Calu3 (cell line): ENCODE results near the gene EVA1C. TPM values are rescaled to one million over a fixed set of nuclear protein-coding genes. Genes with fewer than 3 reads are reported as not detected.
"Not testable (repeated sequence)": the region's sequence is repeated elsewhere in the genome, so short reads cannot be mapped to it uniquely, and the experiment has no call there.

Experiments used
- BruUV-seq: library from RNA; stranded (reverse); fragments of 400-500 nt; replicated peaks from 2 replicates; lab custom pipeline; 2021; lab: Mats Ljungman, UMichigan
- CTCF ChIA-PET: fragments of 300-600 bp; sonication (Branson Sonifier 250); formaldehyde crosslinking; loops from one replicate; lab custom pipeline; 2022; ENCODE audit warnings: antibody characterized with exemption; lab: Charles Lee
- DNase-seq: peaks from one replicate; pipeline ENCODE4 v3.0.0; 2022
- H3K27ac Mint-ChIP-seq: one replicate; pipeline ENCODE4 v1.8.0; 2022; ENCODE audit warnings: mixed read lengths; ENCODE audit not compliant: unreplicated experiment
- H3K27me3 Mint-ChIP-seq: one replicate; pipeline ENCODE4 v1.8.0; 2022; ENCODE audit warnings: mixed read lengths; ENCODE audit not compliant: unreplicated experiment
- H3K36me3 Mint-ChIP-seq: one replicate; pipeline ENCODE4 v1.8.0; 2022; ENCODE audit warnings: mild to moderate bottlenecking, moderate library complexity, mixed read lengths; ENCODE audit not compliant: insufficient read depth, unreplicated experiment
- H3K4me1 Mint-ChIP-seq: one replicate; pipeline ENCODE4 v1.8.0; 2022; ENCODE audit warnings: mild to moderate bottlenecking, low read depth, mixed read lengths; ENCODE audit not compliant: unreplicated experiment
- H3K4me3 Mint-ChIP-seq: one replicate; pipeline ENCODE4 v1.8.0; 2022; ENCODE audit warnings: mild to moderate bottlenecking, low read depth, moderate library complexity, mixed read lengths; ENCODE audit not compliant: unreplicated experiment
- H3K9me3 Mint-ChIP-seq: one replicate; pipeline ENCODE4 v1.8.0; 2022; ENCODE audit warnings: low read depth, mixed read lengths; ENCODE audit not compliant: unreplicated experiment
- intact Hi-C: fragments of 100-400 bp; cut with micrococcal nuclease; formaldehyde crosslinking; loops from one replicate; pipeline ENCODE4 v1.10.0; 2022; ENCODE audit not compliant: unreplicated experiment
- total RNA-seq: library from RNA; stranded (reverse); gene quantifications from 2 replicates; pipeline ENCODE4 v1.2.3, GENCODE V29; 2022
- TF ChIP-seq, protein P1 (sequence below): fragments of 200-600 bp; IDR thresholded peaks from one replicate; pipeline ENCODE4 v1.8.0; 2022; ENCODE audit warnings: antibody characterized with exemption; ENCODE audit not compliant: unreplicated experiment

EVA1C gene
- total RNA-seq, 1 experiment from 2014 or later: 1.4 TPM

GRCh38 chr21:32506411-32506965 lies 94.0 kb downstream of the EVA1C start:
- H3K36me3 Mint-ChIP-seq, CTCF ChIA-PET, H3K27ac Mint-ChIP-seq, BruUV-seq, H3K27me3 Mint-ChIP-seq, DNase-seq, H3K4me1 Mint-ChIP-seq, H3K9me3 Mint-ChIP-seq, H3K4me3 Mint-ChIP-seq, intact Hi-C loops: not testable (repeated sequence)

GRCh38 chr21:32507342-32507919 lies 94.9 kb downstream of the EVA1C start:
- intact Hi-C loops: no loop called here

DNA sequence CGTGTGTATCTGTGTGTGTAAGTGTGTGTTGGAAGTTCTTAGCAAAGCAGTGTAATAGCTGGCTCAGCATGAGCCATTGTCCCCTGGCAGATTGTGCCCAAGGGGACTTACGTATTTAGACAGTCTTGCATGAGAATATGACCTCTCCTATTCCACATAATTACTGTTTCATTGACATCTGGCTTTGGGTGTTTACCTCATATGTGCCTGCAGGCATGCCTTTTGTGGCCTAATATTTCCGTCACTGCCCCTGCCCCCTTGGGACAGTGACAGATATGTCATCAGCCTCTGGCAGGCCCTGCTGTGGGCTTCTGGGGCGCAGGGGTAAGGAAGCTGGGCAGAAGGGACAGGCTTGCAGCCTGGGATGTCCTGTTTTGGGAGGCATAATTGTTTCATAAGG lies 95.5 kb downstream of the EVA1C start:
- H3K4me1 Mint-ChIP-seq, H3K27me3 Mint-ChIP-seq, intact Hi-C loops, H3K9me3 Mint-ChIP-seq, H3K36me3 Mint-ChIP-seq, DNase-seq, H3K4me3 Mint-ChIP-seq, H3K27ac Mint-ChIP-seq, BruUV-seq, CTCF ChIA-PET: not testable (repeated sequence)

More at GRCh38 chr21:32507342-32507919, 94.9 kb downstream of the EVA1C start:
- Mint-ChIP-seq H3K27me3 (no peaks in the 10 kb centered on the region), H3K27ac (no peak overlapping the region), H3K4me1 (no peaks in the 10 kb centered on the region), H3K4me3 (no peak overlapping the region), H3K9me3 (peaks cover 4% of the 10 kb centered on the region), H3K36me3 (no peaks in the 10 kb centered on the region)
- TF ChIP-seq, protein P1, sequence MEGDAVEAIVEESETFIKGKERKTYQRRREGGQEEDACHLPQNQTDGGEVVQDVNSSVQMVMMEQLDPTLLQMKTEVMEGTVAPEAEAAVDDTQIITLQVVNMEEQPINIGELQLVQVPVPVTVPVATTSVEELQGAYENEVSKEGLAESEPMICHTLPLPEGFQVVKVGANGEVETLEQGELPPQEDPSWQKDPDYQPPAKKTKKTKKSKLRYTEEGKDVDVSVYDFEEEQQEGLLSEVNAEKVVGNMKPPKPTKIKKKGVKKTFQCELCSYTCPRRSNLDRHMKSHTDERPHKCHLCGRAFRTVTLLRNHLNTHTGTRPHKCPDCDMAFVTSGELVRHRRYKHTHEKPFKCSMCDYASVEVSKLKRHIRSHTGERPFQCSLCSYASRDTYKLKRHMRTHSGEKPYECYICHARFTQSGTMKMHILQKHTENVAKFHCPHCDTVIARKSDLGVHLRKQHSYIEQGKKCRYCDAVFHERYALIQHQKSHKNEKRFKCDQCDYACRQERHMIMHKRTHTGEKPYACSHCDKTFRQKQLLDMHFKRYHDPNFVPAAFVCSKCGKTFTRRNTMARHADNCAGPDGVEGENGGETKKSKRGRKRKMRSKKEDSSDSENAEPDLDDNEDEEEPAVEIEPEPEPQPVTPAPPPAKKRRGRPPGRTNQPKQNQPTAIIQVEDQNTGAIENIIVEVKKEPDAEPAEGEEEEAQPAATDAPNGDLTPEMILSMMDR: no peak
- CTCF ChIA-PET: no interaction called here
- no peak for DNase-seq
- no TSS peak for BruUV-seq

GRCh38 chr21:32508558-32508957 lies 96.1 kb downstream of the EVA1C start:
- CTCF ChIA-PET: no interaction called here
- no peaks in the 10 kb centered on the region for H3K36me3 Mint-ChIP-seq
- intact Hi-C loops: no loop called here
- H3K27ac Mint-ChIP-seq: no peak overlapping the region
- no peaks in the 10 kb centered on the region for H3K4me1 Mint-ChIP-seq
- no peaks in the 10 kb centered on the region for H3K27me3 Mint-ChIP-seq
- no peak for DNase-seq
- H3K9me3 Mint-ChIP-seq: peaks cover 4% of the 10 kb centered on the region
- TF ChIP-seq, protein P1: no peak
- no peak overlapping the region for H3K4me3 Mint-ChIP-seq
- BruUV-seq: no TSS peak

GRCh38 chr21:32508975-32509374 lies 96.5 kb downstream of the EVA1C start:
- H3K27ac Mint-ChIP-seq, CTCF ChIA-PET, H3K9me3 Mint-ChIP-seq, H3K4me3 Mint-ChIP-seq, H3K36me3 Mint-ChIP-seq, intact Hi-C loops, H3K4me1 Mint-ChIP-seq, BruUV-seq, DNase-seq, H3K27me3 Mint-ChIP-seq: not testable (repeated sequence)
